SK-N-SH (cell line): ENCODE data around the gene MTCL1. TPM values are rescaled to one million over a fixed set of nuclear protein-coding genes. Genes with fewer than 3 reads are reported as not detected.

Source experiments
- CTCF ChIA-PET: fragments of 300-600, 350-600 bp; formaldehyde crosslinking; extraction: SDS; loops from one replicate; lab custom pipeline; 2021; lab: Yijun Ruan, JAX
- POLR2A ChIA-PET: fragments of 350-600 bp; sonication (Branson Sonifier 250); formaldehyde crosslinking; extraction: SDS; loops from one replicate; lab custom pipeline; 2020; ENCODE audit warnings: antibody characterized with exemption, inconsistent platforms; lab: Yijun Ruan, JAX
- DNase-seq: peaks from one replicate; pipeline ENCODE4 v3.0.0; 2012
- H2AFZ ChIP-seq: fragments of 200-600 bp; sonication (generic); 2 replicates; pipeline ENCODE4 v1.8.1; 2016; ENCODE audit warnings: antibody characterized with exemption, mild to moderate bottlenecking, low read depth
- H3F3A ChIP-seq: fragments of 200-600 bp; sonication (generic); replicated peaks from 2 replicates; pipeline ENCODE3; 2016; ENCODE audit warnings: antibody characterized with exemption, mild to moderate bottlenecking; ENCODE audit not compliant: insufficient read depth
- H3K27ac ChIP-seq, 2 experiments: fragments of 200-500 bp in 1 of 2; fragments of 200-600 bp in 1 of 2; sonication (Bioruptor generic) in 1 of 2; sonication (generic), shearing (Covaris generic) in 1 of 2; 2 replicates each; pipeline versions ENCODE4 v1.5.1 to v1.6.1; 2014 to 2016; ENCODE audit warnings: low read depth in 2 of 2, inconsistent platforms in 1 of 2, low read length in 1 of 2, mild to moderate bottlenecking in 1 of 2, mixed read lengths in 1 of 2
- H3K27me3 ChIP-seq: fragments of 200-600 bp; sonication (generic), shearing (Covaris generic); 2 replicates; pipeline ENCODE4 v1.6.1; 2016; ENCODE audit warnings: mixed run types; ENCODE audit not compliant: insufficient read depth
- H3K36me3 ChIP-seq, 2 experiments: fragments of 200-500 bp in 1 of 2; fragments of 200-600 bp in 1 of 2; sonication (Bioruptor generic) in 1 of 2; sonication (generic) in 1 of 2; replicated peaks in 1 of 2; 2 replicates each; pipeline versions ENCODE3 to v1.5.1; 2014 to 2016; ENCODE audit warnings: low read length in 1 of 2, mild to moderate bottlenecking in 1 of 2; ENCODE audit not compliant: insufficient read depth in 2 of 2, control insufficient read depth in 1 of 2
- H3K4me1 ChIP-seq, 2 experiments: fragments of 200-500 bp in 1 of 2; fragments of 200-600 bp in 1 of 2; sonication (Bioruptor generic) in 1 of 2; sonication (generic), shearing (Covaris generic) in 1 of 2; 2 replicates each; pipeline versions ENCODE4 v1.5.1 to v1.6.1; 2014 to 2016; ENCODE audit warnings: low read depth in 1 of 2, low read length in 1 of 2, mixed run types in 1 of 2; ENCODE audit not compliant: insufficient read depth in 2 of 2, control insufficient read depth in 1 of 2
- H3K4me2 ChIP-seq: fragments of 200-600 bp; sonication (generic), shearing (Covaris generic); 2 replicates; pipeline ENCODE4 v1.6.1; 2017; ENCODE audit warnings: mixed run types
- H3K4me3 ChIP-seq, 2 experiments: fragments of 200-500 bp in 1 of 2; fragments of 200-600 bp in 1 of 2; sonication (Bioruptor generic) in 1 of 2; sonication (generic), shearing (Covaris generic) in 1 of 2; 2 replicates each; pipeline versions ENCODE4 v1.5.1 to v1.8.1; 2014 to 2016; ENCODE audit warnings: low read depth in 2 of 2, inconsistent platforms in 1 of 2, low read length in 1 of 2, mild to moderate bottlenecking in 1 of 2, mixed read lengths in 1 of 2, moderate library complexity in 1 of 2
- H3K79me2 ChIP-seq: fragments of 200-600 bp; sonication (generic); 2 replicates; pipeline ENCODE4 v1.8.1; 2017; ENCODE audit warnings: mild to moderate bottlenecking; ENCODE audit not compliant: insufficient read depth
- H3K9ac ChIP-seq: fragments of 200-600 bp; sonication (generic); 2 replicates; pipeline ENCODE4 v1.6.1; 2017; ENCODE audit warnings: mixed run types
- H3K9me2 ChIP-seq: fragments of 200-600 bp; sonication (generic); 2 replicates; pipeline ENCODE4 v1.6.1; 2017; ENCODE audit warnings: mixed run types
- H3K9me3 ChIP-seq: fragments of 200-600 bp; sonication (generic); 2 replicates; pipeline ENCODE4 v1.6.1; 2017; ENCODE audit warnings: mixed run types, mild to moderate bottlenecking, moderate library complexity
- H4K20me1 ChIP-seq: fragments of 200-600 bp; sonication (generic); 2 replicates; pipeline ENCODE4 v1.6.1; 2017; ENCODE audit warnings: mild to moderate bottlenecking, mixed run types; ENCODE audit not compliant: insufficient read depth
- CHD2 ChIP-seq: fragments of 150-350 bp; IDR thresholded peaks from 2 replicates; pipeline ENCODE4 v1.6.1; 2018; ENCODE audit warnings: low read length; ENCODE audit not compliant: partially characterized antibody
- EP300 ChIP-seq, 2 experiments: IDR thresholded peaks; 2 replicates each; pipeline versions ENCODE4 v1.4.0 to v1.6.1; 2012; ENCODE audit warnings: borderline replicate concordance in 1 of 2, low read depth in 1 of 2, low read length in 1 of 2
- IRF3 ChIP-seq: fragments of 150-350 bp; IDR thresholded peaks from 2 replicates; pipeline ENCODE4 v1.6.1; 2016; ENCODE audit warnings: mild to moderate bottlenecking, low read depth, low read length
- MAX ChIP-seq: IDR thresholded peaks from 2 replicates; pipeline ENCODE4 v1.4.0; 2012; ENCODE audit warnings: low read depth
- MXI1 ChIP-seq: IDR thresholded peaks from 2 replicates; pipeline ENCODE4 v1.6.1; 2012; ENCODE audit warnings: mild to moderate bottlenecking, low read depth, low read length, improper control_type of control experiment
- NFIC ChIP-seq: IDR thresholded peaks from 2 replicates; pipeline ENCODE4 v1.4.0; 2012; ENCODE audit warnings: borderline replicate concordance
- PBX3 ChIP-seq: IDR thresholded peaks from 2 replicates; pipeline ENCODE4; 2012
- POLR2AphosphoS5 ChIP-seq: IDR thresholded peaks from 2 replicates; pipeline ENCODE4 v1.6.1; 2012; ENCODE audit warnings: low read depth, low read length
- RAD21 ChIP-seq: IDR thresholded peaks from 2 replicates; pipeline ENCODE4 v1.6.1; 2012; ENCODE audit warnings: mild to moderate bottlenecking, low read length
- REST ChIP-seq: IDR thresholded peaks from 2 replicates; pipeline ENCODE4 v1.6.1; 2012; ENCODE audit warnings: mild to moderate bottlenecking, low read depth, low read length, moderate library complexity
- RFX5 ChIP-seq: IDR thresholded peaks from 2 replicates; pipeline ENCODE4 v1.6.1; 2012; ENCODE audit warnings: mild to moderate bottlenecking, improper control_type of control experiment, low read length
- RXRA ChIP-seq: IDR thresholded peaks from 2 replicates; pipeline ENCODE4 v1.4.0; 2012; ENCODE audit warnings: low read depth, mild to moderate bottlenecking, borderline replicate concordance
- SIN3A ChIP-seq: IDR thresholded peaks from 2 replicates; pipeline ENCODE4 v1.6.1; 2012; ENCODE audit warnings: low read depth, mild to moderate bottlenecking, low read length, moderate library complexity, borderline replicate concordance
- SMC3 ChIP-seq: IDR thresholded peaks from 2 replicates; pipeline ENCODE4 v1.6.1; 2012; ENCODE audit warnings: low read depth, low read length, improper control_type of control experiment
- TAF1 ChIP-seq: IDR thresholded peaks from 2 replicates; pipeline ENCODE4 v1.6.1; 2012; ENCODE audit warnings: low read depth, mild to moderate bottlenecking, low read length, moderate library complexity, borderline replicate concordance
- TEAD4 ChIP-seq: IDR thresholded peaks from 2 replicates; pipeline ENCODE4 v1.4.0; 2012; ENCODE audit warnings: mild to moderate bottlenecking, borderline replicate concordance; ENCODE audit not compliant: insufficient read depth
- YY1 ChIP-seq: IDR thresholded peaks from 2 replicates; pipeline ENCODE4 v1.4.0; 2012; ENCODE audit warnings: low read depth, mild to moderate bottlenecking
- WGBS: methylation state at CpG from one replicate; pipeline ENCODE4 v1.1.6; 2017; ENCODE audit warnings: low lambda C conversion rate; 5-methylcytosine and 5-hydroxymethylcytosine counted together
- polyA plus RNA-seq, 3 experiments: library from polyadenylated mRNA; depleted of rRNA; stranded (reverse); fragments of >200 nt; gene quantifications; 2 replicates each; pipeline ENCODE4 v1.2.3, GENCODE V29; 2012

MTCL1 gene
- polyA plus RNA-seq, 1 of the 3 experiments (the other 2 are of a cell fraction) = 33.5 TPM

- H3K79me2 ChIP-seq = peaks cover 76% of the 10 kb centered on the region
These were observed 15.8 kb downstream of the MTCL1 start for GRCh38 chr18:8721094-8721669.

More at GRCh38 chr18:8721094-8721669, 15.8 kb downstream of the MTCL1 start:
- peaks cover 8% of the 10 kb centered on the region for H3F3A ChIP-seq
- no peaks in the 10 kb centered on the region for H3K9me2 ChIP-seq
- H4K20me1 ChIP-seq = peaks cover 18% of the 10 kb centered on the region
- H3K4me2 ChIP-seq = no peak overlapping the region
- H3K4me3 ChIP-seq = no peak overlapping the region
- ChIA-PET CTCF (interaction anchor here (1.2 kb wide), 1 partner anchor 14 kb away, joined by 3 read pairs; no protein-coding TSS in a partner anchor), POLR2A (interaction anchor here (0.5 kb wide), 1 partner anchor 28 kb away, joined by 3 read pairs; no protein-coding TSS in a partner anchor)
- no peaks in the 10 kb centered on the region; a peak in 1 of 4 replicates for H3K4me1 ChIP-seq
- DNase-seq = no peak
- no peak overlapping the region for H3K9ac ChIP-seq
- 93% methylated on average over 9 of the region's 9 CpGs for WGBS
- H3K9me3 ChIP-seq = no peaks in the 10 kb centered on the region
- H3K36me3 ChIP-seq = peaks cover 29 to 43% of the 10 kb centered on the region in 2 experiments
- no peak overlapping the region for H2AFZ ChIP-seq
- TF ChIP-seq MAX (no peak), RFX5 (no peak), SMC3 (no peak), TEAD4 (no peak), RXRA (no peak), EP300 (IDR thresholded peaks at IDR 0.05; ENCODE audit: borderline replicate concordance in 1 of 2, low read depth in 1 of 2, low read length in 1 of 2) (no peak), YY1 (no peak), CHD2 (no peak), RAD21 (no peak), MXI1 (no peak), TAF1 (no peak), IRF3 (no peak), POLR2AphosphoS5 (no peak), PBX3 (no peak), SIN3A (no peak), REST (no peak), NFIC (no peak)
- H3K27me3 ChIP-seq = no peaks in the 10 kb centered on the region
- no peak overlapping the region for H3K27ac ChIP-seq
